Activated naive CD4-positive, alpha-beta T cell (primary cell): ENCODE results near the gene ADORA2B.
A peak's percentile ranks its signal among the peaks of the same experiment; 100 is the strongest.

Source experiments
- DNase-seq, 4 experiments: peaks; one replicate each; lab custom pipeline; 2025; lab: John Stamatoyannopoulos, UW

Gene ADORA2B

DNA sequence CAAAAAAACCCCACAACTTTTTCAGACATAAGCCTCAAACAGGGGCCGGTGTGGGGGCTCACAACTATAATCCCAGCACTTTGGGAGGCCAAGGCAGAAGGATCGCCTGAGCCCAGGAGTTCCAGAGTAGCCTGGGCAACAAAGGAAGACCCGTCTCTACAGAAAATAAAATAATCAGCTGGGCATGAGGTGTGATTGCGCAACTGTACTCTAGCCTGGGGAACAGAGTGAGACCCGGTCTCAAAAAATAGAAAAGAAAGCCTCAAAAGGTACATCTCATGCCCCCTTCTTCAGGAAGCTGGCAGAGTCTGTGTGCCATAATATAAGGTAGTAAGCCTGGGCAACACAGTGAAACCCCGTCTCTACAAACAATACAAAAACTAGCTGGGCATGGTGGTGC is 51.4 kb downstream of the ADORA2B start:
- DNase-seq: no peak

- no peak for DNase-seq
Observed at GRCh38 chr17:15998031-15998562, 53.2 kb downstream of the ADORA2B start.

GRCh38 chr17:15999141-15999973 is 54.4 kb downstream of the ADORA2B start, which contains the start of the genes TTC19 and ZSWIM7:
Gene TTC19 (plus strand): TSS chr17:15999824. CDS start chr17:15999849, 25 bp downstream.
Gene ZSWIM7 (minus strand): TSS chr17:15999704. CDS start chr17:15999594, 110 bp downstream.
- peak; percentile 65 to 82 (median 78) for DNase-seq

- DNase-seq: peak in 2 of 4 experiments; percentile 25 to 57
Observed at GRCh38 chr17:15999974-16000827, 55.3 kb downstream of the ADORA2B start.

DNA sequence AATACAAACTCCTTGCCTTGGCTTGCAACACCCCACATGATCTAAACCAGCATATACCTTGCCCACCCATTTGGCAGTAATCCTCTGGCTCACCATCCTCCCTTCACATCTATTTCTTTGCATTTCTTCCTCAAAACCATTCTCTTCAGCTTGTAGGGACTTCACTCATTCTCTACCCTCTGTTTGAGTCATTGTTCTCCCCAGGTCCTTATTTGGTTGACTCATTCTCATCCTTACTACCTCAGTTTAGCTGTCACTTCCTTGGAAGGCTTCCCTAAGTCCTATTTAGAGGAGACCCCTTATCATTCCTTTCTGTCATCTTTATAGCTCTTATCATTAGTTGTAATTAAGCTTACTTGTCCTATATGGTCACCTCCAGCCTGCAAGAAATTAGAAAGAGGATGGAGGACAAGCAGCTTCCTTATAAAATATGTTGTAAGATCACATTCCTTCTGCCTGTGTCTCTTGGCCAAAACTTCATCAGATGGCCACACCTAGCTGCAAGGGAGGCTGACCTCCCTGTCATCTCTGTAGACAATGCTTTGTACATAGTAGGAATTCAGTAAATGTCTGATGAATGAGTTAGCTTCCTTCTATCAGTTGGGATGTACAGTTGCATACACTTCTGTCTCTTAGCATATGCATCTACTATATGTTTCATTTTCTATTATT is 56.4 kb downstream of the ADORA2B start:
- no peak for DNase-seq

GRCh38 chr17:16002708-16003260 is 57.9 kb downstream of the ADORA2B start:
- DNase-seq: no peak

- no peak for DNase-seq
Observed at GRCh38 chr17:16003841-16004240, 58.9 kb downstream of the ADORA2B start.

GRCh38 chr17:16005636-16006035 is 60.7 kb downstream of the ADORA2B start:
- DNase-seq: no peak

DNA sequence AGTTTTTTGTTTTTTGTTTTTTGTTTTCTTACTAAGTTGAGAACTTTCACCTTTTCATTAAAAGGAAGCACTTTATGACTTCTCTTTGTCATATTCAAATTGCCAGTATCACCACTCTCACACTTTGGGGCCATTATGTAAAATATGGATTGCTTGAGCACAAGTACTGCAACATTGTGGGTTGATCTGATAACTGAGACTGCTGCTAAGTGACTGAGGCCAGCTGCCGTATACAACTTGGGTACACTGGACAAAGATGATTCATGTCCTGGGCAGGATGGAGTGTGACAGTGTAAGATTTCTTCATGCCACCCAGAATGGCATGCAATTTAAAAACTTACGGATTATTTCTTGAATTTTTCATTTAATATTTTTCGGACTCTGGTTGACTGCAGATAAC is 62.5 kb downstream of the ADORA2B start:
- no peak for DNase-seq

DNA sequence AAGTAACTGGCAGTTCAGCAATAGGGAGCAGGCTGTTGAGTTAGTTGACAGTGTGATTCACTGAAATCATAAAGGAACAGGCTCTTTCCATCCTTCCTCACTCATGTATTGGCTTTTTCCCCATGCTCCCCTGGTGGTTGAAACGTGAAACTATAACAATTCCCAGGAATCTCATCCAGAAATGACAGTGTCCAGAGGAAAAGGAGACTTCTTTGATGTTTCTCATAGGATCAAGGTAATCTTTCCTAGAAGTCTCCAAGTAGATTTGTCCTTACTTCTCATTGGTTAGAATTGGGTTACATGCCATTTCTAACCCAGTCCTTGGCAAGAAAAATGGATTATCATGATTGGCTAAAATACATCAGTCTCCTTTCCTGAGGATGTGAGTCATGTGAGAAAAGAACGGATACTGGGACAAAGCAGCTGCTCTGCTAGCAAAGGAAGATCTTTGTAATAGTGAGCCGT is 69.0 kb downstream of the ADORA2B start:
- no peak for DNase-seq

GRCh38 chr17:16019347-16019746 is 74.4 kb downstream of the ADORA2B start:
- DNase-seq: no peak

DNA sequence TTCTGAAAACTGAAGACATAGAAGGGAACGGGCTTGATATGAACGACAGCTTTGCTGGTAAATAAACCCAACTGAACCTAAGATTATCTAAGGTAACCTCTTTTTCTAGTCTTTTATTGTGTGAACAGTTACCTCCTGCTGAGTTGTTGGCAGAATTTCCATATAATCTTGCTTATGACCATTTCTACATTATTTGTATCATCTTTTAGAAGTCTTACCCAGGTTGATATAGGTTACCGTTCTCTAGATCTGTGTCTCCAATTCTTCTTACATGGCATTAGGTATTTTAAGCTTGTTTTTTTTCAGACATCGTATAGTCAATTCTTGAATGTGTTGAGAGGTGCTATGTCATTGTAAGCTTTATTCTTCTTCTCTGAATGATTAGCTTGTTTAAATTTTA is 79.0 kb downstream of the ADORA2B start:
- DNase-seq: no peak

DNA sequence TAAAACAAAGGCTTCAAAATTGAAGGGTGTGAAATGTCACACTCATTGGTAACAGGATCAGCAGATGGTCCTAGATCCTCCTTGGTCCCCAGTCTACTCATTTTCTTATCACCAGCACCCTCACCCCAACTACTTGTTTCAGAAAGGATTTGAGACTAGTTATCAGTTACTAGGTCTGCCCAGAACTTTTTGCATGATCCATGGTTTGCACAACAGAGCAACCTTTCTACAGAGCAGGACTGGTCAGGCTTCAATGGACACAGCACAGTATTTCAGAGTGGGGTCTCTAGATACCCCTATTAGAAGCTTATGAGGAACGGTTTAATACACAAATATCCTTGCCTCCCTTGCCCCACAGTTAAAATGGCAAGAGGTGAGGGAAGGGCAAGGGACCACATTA is 80.3 kb downstream of the ADORA2B start:
- no peak for DNase-seq
